ENCODE measurements around the gene PLK3.

The PLK3 gene

GRCh38 chr1:44827197-44828002 lies 27.2 kb downstream of the PLK3 start:
- DNase-seq (ENCODE audit: low read depth) = no peak
- H3K4me3 ChIP-seq (ENCODE audit: low read length) = no peak overlapping the region
- TF ChIP-seq CTCF (conservative IDR thresholded peaks at IDR 0.05; ENCODE audit: low read length) = no peak

- TF ChIP-seq CTCF (conservative IDR thresholded peaks at IDR 0.05; ENCODE audit: low read length) = no peak
- no peak for DNase-seq (ENCODE audit: low read depth)
- no peak overlapping the region for H3K4me3 ChIP-seq (ENCODE audit: low read length)
Observed at GRCh38 chr1:44828003-44828651, 27.9 kb downstream of the PLK3 start.

- TF ChIP-seq CTCF (conservative IDR thresholded peaks at IDR 0.05; ENCODE audit: low read length) = no peak
- no peak overlapping the region for H3K4me3 ChIP-seq (ENCODE audit: low read length)
- no peak for DNase-seq (ENCODE audit: low read depth)
Observed at GRCh38 chr1:44828841-44829440, 28.8 kb downstream of the PLK3 start.

GRCh38 chr1:44829506-44830384 lies 29.6 kb downstream of the PLK3 start:
- no peak for DNase-seq (ENCODE audit: low read depth)
- no peak for TF ChIP-seq CTCF (conservative IDR thresholded peaks at IDR 0.05; ENCODE audit: low read length)
- no peak overlapping the region for H3K4me3 ChIP-seq (ENCODE audit: low read length)

GRCh38 chr1:44830900-44831304 lies 30.7 kb downstream of the PLK3 start:
- TF ChIP-seq CTCF (conservative IDR thresholded peaks at IDR 0.05; ENCODE audit: low read length) = 0 out of 2 replicates have a peak, but pooled peaks have one; percentile 4
- H3K4me3 ChIP-seq (ENCODE audit: low read length) = no peak overlapping the region
- DNase-seq (ENCODE audit: low read depth) = no peak

GRCh38 chr1:44831516-44831915 lies 31.3 kb downstream of the PLK3 start:
- H3K4me3 ChIP-seq (ENCODE audit: low read length) = no peak overlapping the region
- DNase-seq (ENCODE audit: low read depth) = no peak
- TF ChIP-seq CTCF (conservative IDR thresholded peaks at IDR 0.05; ENCODE audit: low read length) = no peak

All from AG10803 (cell line).